HL-60 (cell line): ENCODE results near the gene FOXP2.

Source experiments
- DNase-seq, 2 experiments: peaks; one replicate each; pipeline ENCODE4 v3.0.0-alpha.2; 2010 to 2020; ENCODE audit warnings: low read depth in 1 of 2, low spot score in 1 of 2
- H3K27ac ChIP-seq: fragments of 250-450 bp; sonication (Bioruptor Pico); replicated peaks from 2 replicates; pipeline ENCODE4 v1.5.1; 2020; ENCODE audit warnings: mild to moderate bottlenecking, moderate library complexity
- H3K27me3 ChIP-seq: fragments of 250-450 bp; sonication (Bioruptor Pico); 2 replicates; pipeline ENCODE4 v1.5.1; 2021; ENCODE audit warnings: mild to moderate bottlenecking, moderate library complexity; ENCODE audit not compliant: insufficient read depth, poor library complexity, severe bottlenecking
- H3K4me3 ChIP-seq: replicated peaks from 2 replicates; pipeline ENCODE4 v1.5.1; 2011; ENCODE audit warnings: mild to moderate bottlenecking, control low read depth, low read length; ENCODE audit not compliant: insufficient read depth
- CTCF ChIP-seq: IDR thresholded peaks from one replicate; pipeline ENCODE4 v1.5.1; 2011; ENCODE audit warnings: low read length, control low read depth, inconsistent platforms; ENCODE audit not compliant: insufficient read depth
- GABPA ChIP-seq: IDR thresholded peaks from 2 replicates; pipeline ENCODE4 v1.6.1; 2012; ENCODE audit warnings: low read depth
- POLR2AphosphoS5 ChIP-seq: IDR thresholded peaks from 2 replicates; pipeline ENCODE4 v1.6.1; 2012; ENCODE audit warnings: low read depth
- REST ChIP-seq: IDR thresholded peaks from 2 replicates; pipeline ENCODE4 v1.6.1; 2012; ENCODE audit warnings: low read depth; ENCODE audit not compliant: insufficient replicate concordance
- SPI1 ChIP-seq: IDR thresholded peaks from 2 replicates; pipeline ENCODE4 v1.6.1; 2012; ENCODE audit warnings: low read depth, mild to moderate bottlenecking, borderline replicate concordance

FOXP2 gene

GRCh38 chr7:114481999-114482398 lies 67.4 kb downstream of the FOXP2 start:
- Histone ChIP-seq H3K27ac (no peak overlapping the region), H3K4me3 (no peak overlapping the region), H3K27me3 (no peaks in the 10 kb centered on the region)
- DNase-seq: no peak
- no peak for TF ChIP-seq GABPA
- TF ChIP-seq CTCF: no peak
- TF ChIP-seq POLR2AphosphoS5: no peak
- TF ChIP-seq REST: no peak
- no peak for TF ChIP-seq SPI1

- no peak for TF ChIP-seq POLR2AphosphoS5
- TF ChIP-seq REST: no peak
- no peak for TF ChIP-seq SPI1
- no peak for TF ChIP-seq CTCF
- TF ChIP-seq GABPA: no peak
- no peak for DNase-seq
- H3K27me3 ChIP-seq: no peaks in the 10 kb centered on the region
- no peak overlapping the region for H3K27ac ChIP-seq
- H3K4me3 ChIP-seq: no peak overlapping the region
These were observed 69.6 kb downstream of the FOXP2 start for GRCh38 chr7:114484226-114484625.

GRCh38 chr7:114487174-114487573 lies 72.6 kb downstream of the FOXP2 start:
- Histone ChIP-seq H3K27me3 (no peaks in the 10 kb centered on the region), H3K27ac (no peak overlapping the region), H3K4me3 (no peak overlapping the region)
- no peak for DNase-seq
- no peak for TF ChIP-seq CTCF
- TF ChIP-seq GABPA: no peak
- TF ChIP-seq POLR2AphosphoS5: no peak
- TF ChIP-seq SPI1: no peak
- TF ChIP-seq REST: no peak
